ENCODE measurements around the gene PCDHGA9. TPM values are rescaled to one million over a fixed set of nuclear protein-coding genes. Genes with fewer than 3 reads are reported as not detected.

Gene PCDHGA9
- polyA plus RNA-seq, 1 donor (not counting 4 experiments of a cell fraction or from before 2014, with no cell fraction given): 0.28 TPM

DNA sequence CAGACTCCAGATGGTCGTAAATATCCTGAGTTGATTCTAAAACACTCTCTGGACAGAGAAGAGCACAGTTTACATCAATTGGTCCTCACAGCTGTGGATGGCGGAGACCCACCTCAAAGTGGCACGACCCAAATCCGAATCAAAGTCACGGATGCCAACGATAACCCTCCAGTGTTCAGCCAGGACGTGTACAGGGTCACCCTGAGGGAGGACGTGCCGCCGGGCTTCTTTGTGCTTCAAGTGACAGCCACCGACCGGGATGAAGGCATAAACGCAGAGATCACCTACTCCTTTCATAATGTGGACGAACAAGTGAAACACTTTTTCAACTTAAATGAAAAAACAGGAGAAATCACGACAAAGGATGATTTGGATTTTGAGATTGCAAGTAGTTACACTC, 41.9 kb upstream of the PCDHGA9 start:
- Histone ChIP-seq H3K36me3 (ENCODE audit: control insufficient read depth in 2 of 2, extremely low read depth in 1 of 2, insufficient read depth in 2 of 2, low read length in 2 of 2) (no peaks in the 10 kb centered on the region), H2AFZ (ENCODE audit: control insufficient read depth, low read length) (no peak overlapping the region), H3K4me1 (ENCODE audit: control insufficient read depth, extremely low read depth, insufficient read depth, low read length) (no peaks in the 10 kb centered on the region), H3K9me1 (ENCODE audit: control insufficient read depth, extremely low read depth, insufficient read depth, low read length) (no peaks in the 10 kb centered on the region), H3K27ac (ENCODE audit: control insufficient read depth, insufficient read depth, low read length) (no peak overlapping the region), H3K9ac (ENCODE audit: control insufficient read depth, extremely low read depth, insufficient read depth, low read length) (no peak overlapping the region), H3K9me3 (ENCODE audit: control insufficient read depth, low read depth, low read length) (peaks cover 22% of the 10 kb centered on the region), H3K27me3 (ENCODE audit: control insufficient read depth, extremely low read depth, insufficient read depth, low read length) (peaks cover 41% of the 10 kb centered on the region), H3K4me3 (ENCODE audit: control insufficient read depth in 2 of 3, extremely low read depth in 1 of 3, insufficient read depth in 2 of 3, low read depth in 1 of 3, low read length in 3 of 3) (no peak overlapping the region), H4K20me1 (ENCODE audit: control insufficient read depth, extremely low read depth, insufficient read depth, low read length) (no peaks in the 10 kb centered on the region), H3K4me2 (ENCODE audit: control insufficient read depth, extremely low read depth, insufficient read depth, low read depth, low read length) (no peak overlapping the region), H3K79me2 (ENCODE audit: control insufficient read depth, insufficient read depth, low read length) (no peaks in the 10 kb centered on the region)
- dilution Hi-C loops (cut with MboI; ENCODE audit: extremely low pct_ligation_motif_present, low sequenced_read_pairs): no loop called here
- DNase-seq (ENCODE audit: low read depth, low spot score) (no peak), FAIRE-seq (no peak)
- TF ChIP-seq, protein P1, sequence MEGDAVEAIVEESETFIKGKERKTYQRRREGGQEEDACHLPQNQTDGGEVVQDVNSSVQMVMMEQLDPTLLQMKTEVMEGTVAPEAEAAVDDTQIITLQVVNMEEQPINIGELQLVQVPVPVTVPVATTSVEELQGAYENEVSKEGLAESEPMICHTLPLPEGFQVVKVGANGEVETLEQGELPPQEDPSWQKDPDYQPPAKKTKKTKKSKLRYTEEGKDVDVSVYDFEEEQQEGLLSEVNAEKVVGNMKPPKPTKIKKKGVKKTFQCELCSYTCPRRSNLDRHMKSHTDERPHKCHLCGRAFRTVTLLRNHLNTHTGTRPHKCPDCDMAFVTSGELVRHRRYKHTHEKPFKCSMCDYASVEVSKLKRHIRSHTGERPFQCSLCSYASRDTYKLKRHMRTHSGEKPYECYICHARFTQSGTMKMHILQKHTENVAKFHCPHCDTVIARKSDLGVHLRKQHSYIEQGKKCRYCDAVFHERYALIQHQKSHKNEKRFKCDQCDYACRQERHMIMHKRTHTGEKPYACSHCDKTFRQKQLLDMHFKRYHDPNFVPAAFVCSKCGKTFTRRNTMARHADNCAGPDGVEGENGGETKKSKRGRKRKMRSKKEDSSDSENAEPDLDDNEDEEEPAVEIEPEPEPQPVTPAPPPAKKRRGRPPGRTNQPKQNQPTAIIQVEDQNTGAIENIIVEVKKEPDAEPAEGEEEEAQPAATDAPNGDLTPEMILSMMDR (optimal IDR thresholded peaks at IDR 0.05 in 1 of 3, IDR thresholded peaks at IDR 0.05 in 1 of 3, conservative IDR thresholded peaks at IDR 0.05 in 1 of 3; ENCODE audit: extremely low read depth in 1 of 3, insufficient read depth in 2 of 3, low read length in 3 of 3): no peak
- TF ChIP-seq EZH2 (IDR thresholded peaks at IDR 0.05; ENCODE audit: low read length): no peak

GRCh38 chr5:141362719-141363118, 39.9 kb upstream of the PCDHGA9 start:
- TF ChIP-seq, protein P1 (optimal IDR thresholded peaks at IDR 0.05 in 1 of 3, IDR thresholded peaks at IDR 0.05 in 1 of 3, conservative IDR thresholded peaks at IDR 0.05 in 1 of 3; ENCODE audit: extremely low read depth in 1 of 3, insufficient read depth in 2 of 3, low read length in 3 of 3): no peak
- no peak for TF ChIP-seq EZH2 (IDR thresholded peaks at IDR 0.05; ENCODE audit: low read length)
- H3K36me3 ChIP-seq (ENCODE audit: control insufficient read depth in 2 of 2, extremely low read depth in 1 of 2, insufficient read depth in 2 of 2, low read length in 2 of 2): no peaks in the 10 kb centered on the region
- H2AFZ ChIP-seq (ENCODE audit: control insufficient read depth, low read length): no peak overlapping the region
- peaks cover 24% of the 10 kb centered on the region for H3K9me3 ChIP-seq (ENCODE audit: control insufficient read depth, low read depth, low read length)
- no peak overlapping the region for H3K4me2 ChIP-seq (ENCODE audit: control insufficient read depth, extremely low read depth, insufficient read depth, low read depth, low read length)
- H4K20me1 ChIP-seq (ENCODE audit: control insufficient read depth, extremely low read depth, insufficient read depth, low read length): no peaks in the 10 kb centered on the region
- H3K4me1 ChIP-seq (ENCODE audit: control insufficient read depth, extremely low read depth, insufficient read depth, low read length): no peaks in the 10 kb centered on the region
- no peaks in the 10 kb centered on the region for H3K9me1 ChIP-seq (ENCODE audit: control insufficient read depth, extremely low read depth, insufficient read depth, low read length)
- dilution Hi-C loops (cut with MboI; ENCODE audit: extremely low pct_ligation_motif_present, low sequenced_read_pairs): no loop called here
- H3K79me2 ChIP-seq (ENCODE audit: control insufficient read depth, insufficient read depth, low read length): no peaks in the 10 kb centered on the region
- H3K27ac ChIP-seq (ENCODE audit: control insufficient read depth, insufficient read depth, low read length): no peak overlapping the region
- H3K27me3 ChIP-seq (ENCODE audit: control insufficient read depth, extremely low read depth, insufficient read depth, low read length): peaks cover 40% of the 10 kb centered on the region
- DNase-seq (ENCODE audit: low read depth, low spot score): no peak
- H3K4me3 ChIP-seq (ENCODE audit: control insufficient read depth in 2 of 3, extremely low read depth in 1 of 3, insufficient read depth in 2 of 3, low read depth in 1 of 3, low read length in 3 of 3): no peak overlapping the region
- no peak for FAIRE-seq
- H3K9ac ChIP-seq (ENCODE audit: control insufficient read depth, extremely low read depth, insufficient read depth, low read length): no peak overlapping the region

All from keratinocyte (primary cell).